GM15510 (cell line): Measurements from ENCODE around the gene ZP3.

Source experiments
- POLR2A ChIP-seq: IDR thresholded peaks from 3 replicates; pipeline ENCODE4 v1.6.1; 2011; ENCODE audit warnings: borderline replicate concordance; ENCODE audit not compliant: insufficient read length; ENCODE audit errors: extremely low read depth

The ZP3 gene

DNA sequence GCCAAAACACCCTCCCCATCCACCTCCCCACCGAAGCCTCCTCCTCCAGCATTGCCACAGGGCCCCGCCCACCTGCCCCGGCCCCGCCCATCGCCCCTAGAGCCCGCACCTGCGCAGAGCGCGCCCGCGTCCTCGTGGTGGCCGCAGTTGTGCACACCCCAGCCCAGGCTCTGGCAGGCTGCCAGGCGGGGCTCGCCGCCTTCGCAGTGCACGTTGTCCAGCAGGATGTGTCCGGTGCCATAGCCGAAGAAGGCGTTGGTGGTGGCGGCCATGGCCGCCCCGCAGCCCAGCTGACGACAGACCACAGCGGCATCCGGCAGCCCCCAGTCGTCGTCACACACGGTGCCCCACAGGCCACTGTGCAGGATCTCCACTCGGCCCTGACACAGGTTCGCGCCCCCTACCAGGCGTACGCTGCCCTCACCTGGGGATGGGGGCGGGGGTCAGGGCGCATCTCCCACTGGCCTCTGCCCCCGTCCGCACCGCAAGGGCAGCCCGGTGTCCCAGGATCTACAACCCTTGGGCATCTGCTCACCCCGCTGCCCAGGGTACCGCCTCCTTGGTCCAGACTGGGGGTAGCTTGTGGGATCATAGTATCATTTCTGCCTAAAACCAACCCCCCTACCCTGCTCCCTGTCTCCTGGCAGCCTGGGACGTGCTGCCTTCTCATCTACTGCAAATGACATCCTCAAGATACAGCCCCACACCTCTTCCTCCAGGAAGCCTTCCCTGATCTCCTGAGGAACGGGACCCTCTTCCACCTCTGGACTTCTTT is 27.2 kb upstream of the ZP3 start:
- TF ChIP-seq POLR2A, result peak; percentile 51

DNA sequence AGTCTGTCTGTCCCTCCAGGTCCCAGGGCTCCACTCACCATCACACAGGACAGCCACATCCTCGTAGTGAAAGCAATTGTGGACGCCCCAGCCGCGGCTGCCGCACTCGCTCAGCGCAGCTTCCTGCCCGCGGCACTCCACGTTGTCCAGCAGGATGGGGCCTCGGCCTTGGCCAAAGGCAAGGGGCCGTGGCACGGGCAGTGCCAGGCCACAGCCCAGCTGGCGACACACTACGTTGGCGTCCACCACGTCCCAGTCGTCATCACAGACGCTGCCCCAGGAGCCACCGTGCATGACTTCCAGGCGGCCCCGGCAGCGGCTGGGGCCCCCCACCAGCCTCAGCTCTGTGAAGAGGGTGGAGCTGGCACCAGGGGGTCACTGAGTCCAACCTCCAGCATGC is 24.5 kb upstream of the ZP3 start:
- TF ChIP-seq POLR2A, result no peak

DNA sequence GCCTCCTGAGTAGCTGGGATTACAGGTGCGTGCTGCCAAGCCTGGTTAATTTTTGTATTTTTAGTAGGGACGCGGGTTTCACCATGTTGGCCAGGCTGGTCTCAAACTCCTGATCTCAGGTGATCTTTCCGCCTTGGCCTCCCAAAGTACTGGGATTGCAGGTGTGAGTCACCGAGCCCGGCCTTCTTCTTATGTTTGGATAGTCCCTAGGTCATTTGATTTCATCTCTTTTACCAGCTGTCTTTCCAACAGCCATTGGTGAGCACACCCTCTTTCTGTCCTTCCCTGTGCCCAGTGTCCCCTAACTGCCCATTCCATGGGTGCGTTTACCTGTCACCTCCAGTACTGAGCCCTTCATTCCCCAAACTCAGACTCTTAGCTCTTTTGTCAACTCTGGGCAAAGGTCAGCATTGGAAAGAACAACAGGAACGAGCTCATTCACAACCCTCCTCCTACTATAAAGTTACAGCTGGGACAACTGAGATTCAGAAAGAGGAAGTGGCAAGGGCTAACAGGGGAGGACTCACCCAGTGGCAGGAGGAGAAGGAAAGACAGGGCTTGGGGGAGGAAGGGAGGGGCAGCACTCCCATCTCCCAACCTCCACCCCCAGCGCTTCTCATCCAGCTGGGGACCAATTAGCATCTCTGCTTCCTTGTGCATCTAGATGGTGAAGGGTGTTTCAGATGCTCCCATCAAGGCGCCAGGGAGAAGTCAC is 20.8 kb upstream of the ZP3 start:
- TF ChIP-seq POLR2A, result no peak

DNA sequence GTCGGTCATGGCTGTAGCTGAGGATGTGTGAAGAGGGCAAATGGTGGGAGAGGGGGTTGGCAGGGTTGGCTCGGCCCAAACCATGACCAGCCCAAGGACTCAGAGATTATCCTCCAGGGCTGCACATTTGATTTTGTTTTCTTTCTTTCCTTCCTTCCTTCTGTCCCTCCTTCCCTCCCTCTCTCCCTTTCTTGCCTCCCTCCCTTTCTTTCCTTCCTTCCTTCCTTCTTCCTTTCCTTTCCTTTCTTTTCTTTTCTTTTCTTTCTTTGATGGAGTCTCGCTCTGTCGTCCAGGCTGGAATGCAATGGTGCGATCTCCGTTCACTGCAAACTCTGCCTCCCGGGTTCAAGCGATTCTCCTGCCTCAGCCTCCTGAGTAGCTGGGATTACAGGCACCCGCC is 19.0 kb upstream of the ZP3 start:
- TF ChIP-seq POLR2A, result no peak

DNA sequence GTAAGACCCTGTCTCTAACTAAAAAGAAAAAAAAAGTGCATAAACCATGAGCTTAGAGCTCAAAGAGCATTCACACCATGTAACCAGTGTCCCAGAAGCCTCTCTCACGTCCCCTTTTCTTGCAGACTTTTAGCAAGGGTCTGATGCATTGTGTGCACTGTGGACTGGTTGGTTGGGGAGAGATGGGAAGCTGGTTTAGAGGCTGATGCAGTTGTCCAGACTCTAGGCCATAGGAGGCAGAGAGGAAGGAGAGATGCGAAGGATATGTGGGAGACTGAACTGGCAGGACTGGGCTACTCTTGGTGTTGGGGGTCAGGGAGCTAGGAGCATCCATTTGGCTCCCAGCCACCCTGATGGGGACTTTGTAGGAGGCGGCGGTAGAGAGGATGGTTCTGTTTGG is 17.0 kb upstream of the ZP3 start:
- TF ChIP-seq POLR2A, result no peak

DNA sequence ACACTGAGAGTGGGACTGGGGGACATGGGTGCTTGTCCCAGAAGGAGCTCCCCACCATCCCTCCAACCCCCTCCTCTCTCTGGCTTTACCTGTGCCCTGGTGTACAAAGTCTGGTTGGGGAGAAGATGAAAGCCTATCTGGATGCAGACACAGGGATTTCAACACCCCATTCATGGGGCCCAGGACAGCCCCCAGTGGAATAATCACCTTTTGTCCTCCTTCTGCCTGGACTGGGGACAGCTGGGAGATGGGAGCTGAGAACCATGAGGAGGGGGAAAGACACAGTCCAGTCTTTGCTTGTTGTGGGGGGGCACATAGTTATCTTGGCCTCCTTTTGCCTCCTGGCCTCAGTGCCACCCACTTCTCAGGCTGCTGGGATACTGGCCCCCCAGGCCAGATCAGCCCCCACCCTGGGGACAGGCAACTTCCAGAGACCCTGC is 16.6 kb upstream of the ZP3 start:
- no peak for TF ChIP-seq POLR2A

DNA sequence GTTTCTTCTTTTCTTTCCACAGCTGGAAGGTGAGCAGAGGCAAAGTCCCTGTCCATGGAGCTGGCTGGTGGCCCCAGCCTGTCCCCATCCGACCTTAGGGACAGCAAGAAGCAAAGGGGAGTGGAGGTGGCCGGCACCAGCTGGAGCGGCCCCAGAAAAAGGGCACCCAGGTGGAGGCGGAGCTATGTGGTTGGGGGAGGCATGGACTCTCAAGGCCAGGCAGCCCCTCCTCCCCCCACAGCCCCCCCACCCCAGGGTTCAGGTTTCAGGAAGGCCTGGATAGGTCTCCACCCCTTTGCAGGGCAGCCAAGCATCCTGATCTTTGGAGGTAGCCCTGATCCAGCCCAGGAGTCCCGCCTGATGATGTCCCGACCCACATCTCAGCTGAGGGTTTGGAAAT is 15.2 kb upstream of the ZP3 start, which contains the start of gene SSC4D:
Gene SSC4D (minus strand): TSS at position 161 of the 400 bp plus-strand sequence. CDS start 5,258 bp downstream, outside the sequence.
- no peak for TF ChIP-seq POLR2A

DNA sequence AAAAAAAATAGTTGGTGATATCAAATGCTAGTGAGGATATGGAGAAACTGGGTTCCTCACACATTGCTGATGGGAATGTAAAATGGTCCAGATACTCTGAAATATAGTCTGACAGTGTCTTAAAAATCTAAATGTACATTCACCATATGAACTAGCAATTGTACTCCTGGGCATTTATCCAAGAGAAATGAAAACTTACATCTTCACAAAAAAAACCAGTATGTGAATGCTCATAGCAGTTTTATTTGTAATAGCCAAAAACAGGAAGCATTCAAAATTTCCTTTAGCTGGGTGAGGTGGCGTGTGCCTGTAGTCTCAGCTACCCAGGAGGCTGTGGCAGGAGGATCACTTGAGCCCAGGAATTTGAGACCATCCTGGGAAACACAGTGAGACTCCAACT is 13.1 kb upstream of the ZP3 start:
- TF ChIP-seq POLR2A, result no peak

DNA sequence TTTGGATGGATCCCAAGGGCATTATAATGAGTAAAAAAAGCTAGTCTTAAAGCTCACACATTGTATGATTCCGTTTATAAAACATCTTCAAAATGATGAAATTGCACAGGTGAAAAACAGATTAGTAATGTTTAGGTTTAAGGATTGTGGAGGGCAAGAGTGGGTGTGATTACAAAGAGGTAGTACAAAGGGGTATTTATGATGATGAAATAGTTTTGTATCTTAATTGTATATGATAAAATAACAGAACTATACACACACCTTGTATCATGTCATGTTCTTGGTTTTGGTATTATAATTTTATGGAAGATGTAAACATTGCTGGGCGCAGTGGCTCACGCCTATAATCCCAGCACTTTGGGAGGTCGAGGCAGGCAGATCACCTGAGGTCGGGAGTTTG is 12.5 kb upstream of the ZP3 start:
- TF ChIP-seq POLR2A, result no peak

DNA sequence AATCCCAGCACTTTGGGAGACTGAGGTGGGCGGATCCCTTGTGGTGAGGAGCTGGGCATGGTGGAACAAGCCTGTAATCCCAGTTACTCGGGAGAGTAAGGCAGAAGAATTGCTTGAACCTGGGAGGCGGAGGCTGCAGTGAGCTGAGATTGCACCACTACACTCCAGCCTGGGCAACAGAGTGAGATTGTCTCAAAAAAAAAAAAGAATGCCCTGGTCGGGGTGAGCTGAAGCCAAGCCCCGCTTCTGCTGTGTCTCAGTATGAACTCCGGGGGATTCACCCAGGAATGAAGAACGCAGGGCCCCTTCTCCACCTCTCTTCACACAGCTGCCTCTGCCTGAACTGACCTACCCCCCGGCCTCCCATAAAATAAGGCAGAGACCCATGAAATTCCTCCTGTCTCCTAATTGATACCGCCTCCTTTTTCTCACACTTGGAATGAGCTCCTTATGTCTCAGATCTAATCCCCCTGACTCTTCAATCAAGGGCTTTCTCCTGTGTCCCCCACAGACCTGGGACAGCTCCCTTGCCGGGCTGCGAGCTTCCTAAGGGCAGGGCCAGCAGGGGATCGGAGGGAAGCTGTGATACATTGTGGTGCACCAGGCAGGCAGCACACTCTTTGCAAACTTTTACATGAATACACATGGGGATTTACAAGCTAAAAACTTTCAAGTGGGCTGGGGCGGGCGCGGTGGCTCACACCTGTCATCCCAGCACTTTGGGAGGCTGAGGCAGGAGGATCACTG is 911 bp upstream of the ZP3 start:
- no peak for TF ChIP-seq POLR2A

DNA sequence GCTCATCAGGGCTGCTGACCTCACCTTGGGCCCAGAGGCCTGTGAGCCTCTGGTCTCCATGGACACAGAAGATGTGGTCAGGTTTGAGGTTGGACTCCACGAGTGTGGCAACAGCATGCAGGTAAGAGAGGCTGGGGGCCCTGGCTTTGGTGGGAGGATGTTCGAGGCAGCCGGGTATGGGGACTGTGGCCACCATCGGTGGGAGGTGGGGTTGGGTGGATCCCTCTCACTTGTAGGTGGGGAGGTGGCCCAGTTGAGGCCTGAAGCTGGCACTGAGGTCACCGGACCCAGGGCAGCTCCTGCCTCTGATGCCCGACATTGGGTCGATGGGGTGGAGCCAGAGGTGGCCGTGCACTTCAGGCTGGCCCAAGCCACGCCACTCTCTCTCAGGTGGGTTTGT is 406 bp downstream of the ZP3 start:
- TF ChIP-seq POLR2A, result no peak

DNA sequence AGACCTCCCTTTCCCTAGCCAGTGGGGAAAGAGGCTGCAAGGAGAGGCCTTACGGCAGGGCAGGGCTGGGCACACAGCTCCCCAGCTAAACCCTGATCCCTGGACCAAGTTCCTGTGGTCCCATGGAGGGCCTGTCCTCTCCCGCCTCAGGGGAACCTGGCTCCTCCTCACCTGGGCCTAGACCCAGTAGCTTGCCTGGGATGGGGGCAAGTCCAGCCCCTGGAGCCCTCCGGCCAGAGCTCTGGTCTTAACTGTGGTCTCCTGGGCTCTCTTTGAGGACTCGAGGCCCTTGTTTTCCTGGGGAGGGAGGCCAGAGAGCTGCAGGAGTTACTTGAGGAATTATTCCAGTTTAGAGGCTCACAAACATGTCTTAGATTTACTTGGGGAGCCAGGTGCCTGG is 1.5 kb downstream of the ZP3 start:
- no peak for TF ChIP-seq POLR2A

DNA sequence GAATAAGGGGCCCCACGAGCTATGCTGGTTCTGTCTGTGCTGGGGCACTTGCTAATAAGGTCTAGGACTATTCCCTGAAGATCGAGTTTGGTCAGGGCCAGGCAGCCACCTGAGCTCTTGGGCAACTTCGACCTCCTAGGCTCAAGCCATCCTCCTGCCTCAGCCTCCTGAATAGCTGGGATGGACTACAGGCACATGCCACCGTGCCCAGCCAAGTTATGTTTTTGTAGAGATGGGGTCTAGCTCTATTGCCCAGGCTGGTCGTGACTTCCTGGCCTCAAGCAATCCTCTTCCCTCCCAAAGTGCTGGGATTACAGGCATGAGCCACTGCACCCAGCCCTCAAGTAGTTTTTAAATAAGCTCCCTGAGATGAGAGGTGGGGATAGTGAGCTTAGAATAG is 2.9 kb downstream of the ZP3 start:
- TF ChIP-seq POLR2A, result no peak

DNA sequence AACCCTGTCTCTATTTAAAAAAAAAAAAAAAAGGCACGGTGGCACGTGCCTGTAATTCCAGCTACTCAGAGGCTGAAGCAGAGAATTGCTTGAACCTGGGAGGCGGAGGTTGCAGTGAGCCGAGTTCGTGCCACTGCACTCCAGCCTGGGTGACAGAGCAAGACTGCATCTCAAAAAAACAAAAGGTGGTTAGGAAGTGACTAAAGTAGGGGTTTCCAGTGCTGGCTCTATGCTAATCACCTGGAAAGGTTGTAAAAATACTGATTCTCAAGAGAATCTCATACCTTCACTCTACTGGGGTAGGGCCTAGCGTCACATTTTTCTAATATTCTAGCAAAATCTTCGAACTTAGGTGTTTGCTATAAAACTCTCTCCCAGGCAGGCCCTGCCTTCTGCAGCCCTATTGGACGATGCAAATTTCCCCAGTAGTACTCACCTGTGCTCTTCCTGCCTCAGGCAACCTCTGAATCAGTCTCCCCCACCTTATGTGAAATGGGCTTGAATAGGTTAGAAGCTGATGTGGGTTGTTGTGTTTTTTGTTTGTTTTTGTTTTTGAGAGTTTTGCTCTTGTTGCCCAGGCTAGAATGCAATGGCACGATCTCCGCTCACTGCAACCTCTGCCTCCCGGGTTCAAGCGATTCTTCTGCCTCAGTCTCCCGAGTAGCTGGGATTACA is 3.5 kb downstream of the ZP3 start:
- no peak for TF ChIP-seq POLR2A
